PC-3 (cell line): ENCODE results near the gene WNT3. TPM values are rescaled to one million over a fixed set of nuclear protein-coding genes. Genes with fewer than 3 reads are reported as not detected.

Experiments
- ATAC-seq: fragments of 200-7000 bp; cut with Tn5 transposase; 2 replicates; pipeline ENCODE4 v1.9.1; 2020; ENCODE audit warnings: mild to moderate bottlenecking, moderate library complexity
- BruUV-seq: library from RNA; stranded (reverse); fragments of 400-500 nt; replicated peaks from 2 replicates; lab custom pipeline; 2021; lab: Mats Ljungman, UMichigan
- CTCF ChIA-PET: fragments of 300-600 bp; sonication (Branson Sonifier 250); formaldehyde crosslinking; loops from one replicate; lab custom pipeline; 2022; ENCODE audit warnings: antibody characterized with exemption; lab: Charles Lee
- POLR2A ChIA-PET: fragments of 300-600 bp; sonication (Branson Sonifier 250); formaldehyde crosslinking; loops from one replicate; lab custom pipeline; 2022; ENCODE audit warnings: antibody characterized with exemption; ENCODE audit not compliant: unreplicated experiment; lab: Charles Lee
- DNase-seq: peaks from one replicate; pipeline ENCODE4 v3.0.0-alpha.2; 2015
- H2AFZ ChIP-seq: fragments of 300-600 bp; sonication (generic); 2 replicates; pipeline ENCODE4 v1.6.0; 2016; ENCODE audit warnings: antibody characterized with exemption, low read length
- H3F3A ChIP-seq: fragments of 300-600 bp; sonication (generic); one replicate; pipeline ENCODE4 v1.6.0; 2017; ENCODE audit warnings: antibody characterized with exemption, low read length, control low read depth, mild to moderate bottlenecking; ENCODE audit not compliant: unreplicated experiment
- H3K27ac ChIP-seq: fragments of 300-600 bp; sonication (generic); 2 replicates; pipeline ENCODE4 v1.5.1; 2016; ENCODE audit warnings: mild to moderate bottlenecking, low read length
- H3K27me3 ChIP-seq: fragments of 300-600 bp; sonication (generic); 2 replicates; pipeline ENCODE4 v1.6.1; 2016; ENCODE audit warnings: low read length, mixed read lengths
- H3K36me3 ChIP-seq: fragments of 300-600 bp; sonication (generic); 2 replicates; pipeline ENCODE4 v1.6.1; 2016; ENCODE audit warnings: low read depth, mixed run types, low read length, mixed read lengths
- H3K4me1 ChIP-seq: fragments of 300-600 bp; sonication (generic); 2 replicates; pipeline ENCODE4 v1.5.1; 2016; ENCODE audit warnings: low read length; ENCODE audit not compliant: insufficient read depth
- H3K4me2 ChIP-seq: fragments of 300-600 bp; sonication (generic); 2 replicates; pipeline ENCODE4 v1.6.0; 2016; ENCODE audit warnings: low read length
- H3K4me3 ChIP-seq: fragments of 300-600 bp; sonication (generic); 2 replicates; pipeline ENCODE4 v1.5.1; 2016; ENCODE audit warnings: mild to moderate bottlenecking, low read length, mixed read lengths
- H3K79me2 ChIP-seq: fragments of 300-600 bp; sonication (generic); 2 replicates; pipeline ENCODE4 v1.6.1; 2017; ENCODE audit warnings: low read length, mixed read lengths
- H3K9ac ChIP-seq: fragments of 300-600 bp; sonication (generic); 2 replicates; pipeline ENCODE4 v1.6.0; 2016; ENCODE audit warnings: mild to moderate bottlenecking, low read length
- H3K9me2 ChIP-seq: fragments of 300-600 bp; sonication (generic); replicated peaks from 2 replicates; pipeline ENCODE4 v1.6.1; 2016; ENCODE audit warnings: mixed run types, low read length, mixed read lengths
- H3K9me3 ChIP-seq: fragments of 300-600 bp; sonication (generic); 2 replicates; pipeline ENCODE4 v1.6.1; 2016; ENCODE audit warnings: low read length, mixed read lengths
- H4K20me1 ChIP-seq: fragments of 300-600 bp; sonication (generic); 2 replicates; pipeline ENCODE4 v1.6.1; 2016; ENCODE audit warnings: low read length, mixed read lengths
- EZH2 ChIP-seq: fragments of 300-600 bp; sonication (generic); IDR thresholded peaks from one replicate; pipeline ENCODE4 v1.6.1; 2017; ENCODE audit warnings: antibody characterized with exemption, mild to moderate bottlenecking, low read length; ENCODE audit not compliant: unreplicated experiment
- EZH2phosphoT487 ChIP-seq: fragments of 300-600 bp; sonication (generic); IDR thresholded peaks from 2 replicates; pipeline ENCODE4 v1.6.1; 2018; ENCODE audit warnings: mild to moderate bottlenecking, antibody characterized with exemption, low read length, borderline replicate concordance
- intact Hi-C: fragments of 100-400 bp; cut with micrococcal nuclease; formaldehyde crosslinking; loops from 2 replicates; pipeline ENCODE4 v1.9.0; 2023
- total RNA-seq: library from RNA; depleted of rRNA; stranded (reverse); fragments of >200 nt; gene quantifications from 2 replicates; pipeline ENCODE4 v1.2.3, GENCODE V29; 2014
- TF ChIP-seq, protein P1 (sequence below): fragments of 300-600 bp; sonication (generic); conservative IDR thresholded peaks from 2 replicates; pipeline ENCODE4 v1.5.1; 2017; ENCODE audit warnings: antibody characterized with exemption, low read depth, mild to moderate bottlenecking, low read length

WNT3 gene
- total RNA-seq, 1 experiment from 2014 or later: 4.9 TPM

DNA sequence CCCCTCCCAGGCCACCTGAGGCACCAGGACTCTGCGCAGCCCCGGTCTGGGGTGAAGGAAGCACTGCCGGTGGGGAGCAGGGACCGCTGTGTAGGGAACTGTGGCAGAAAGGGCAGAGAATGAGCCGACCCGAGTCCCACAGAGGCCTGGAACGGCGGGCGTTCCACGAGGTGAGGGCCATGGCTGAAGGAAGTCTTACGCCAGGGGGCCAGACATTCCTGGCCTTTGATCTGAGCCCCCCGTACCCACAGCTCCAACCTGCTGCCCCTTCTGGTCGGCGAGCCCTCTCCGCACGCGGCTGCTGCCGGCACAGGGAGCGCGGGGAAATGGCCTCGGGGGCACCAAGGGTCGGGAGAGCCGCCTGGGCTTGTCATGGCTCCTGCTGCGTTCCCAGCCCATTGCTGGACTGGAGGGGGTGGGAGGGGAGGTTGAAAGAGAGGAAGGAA lies 1.4 kb upstream of the WNT3 start:
- Histone ChIP-seq H3F3A (no peaks in the 10 kb centered on the region), H3K27ac (no peak overlapping the region), H2AFZ (no peak overlapping the region), H3K9ac (no peak overlapping the region), H3K4me3 (no peak overlapping the region), H3K9me3 (no peaks in the 10 kb centered on the region), H3K36me3 (no peaks in the 10 kb centered on the region), H4K20me1 (no peaks in the 10 kb centered on the region), H3K27me3 (0 out of 2 replicates have a peak, but pooled peaks cover 10% of the 10 kb centered on the region), H3K9me2 (no peaks in the 10 kb centered on the region), H3K4me2 (no peak overlapping the region), H3K79me2 (no peaks in the 10 kb centered on the region), H3K4me1 (no peaks in the 10 kb centered on the region)
- POLR2A ChIA-PET: no interaction called here
- ATAC-seq (no peak), DNase-seq (no peak)
- intact Hi-C loops: no loop called here
- TF ChIP-seq EZH2phosphoT487: no peak
- no peak for TF ChIP-seq EZH2
- TF ChIP-seq, protein P1, sequence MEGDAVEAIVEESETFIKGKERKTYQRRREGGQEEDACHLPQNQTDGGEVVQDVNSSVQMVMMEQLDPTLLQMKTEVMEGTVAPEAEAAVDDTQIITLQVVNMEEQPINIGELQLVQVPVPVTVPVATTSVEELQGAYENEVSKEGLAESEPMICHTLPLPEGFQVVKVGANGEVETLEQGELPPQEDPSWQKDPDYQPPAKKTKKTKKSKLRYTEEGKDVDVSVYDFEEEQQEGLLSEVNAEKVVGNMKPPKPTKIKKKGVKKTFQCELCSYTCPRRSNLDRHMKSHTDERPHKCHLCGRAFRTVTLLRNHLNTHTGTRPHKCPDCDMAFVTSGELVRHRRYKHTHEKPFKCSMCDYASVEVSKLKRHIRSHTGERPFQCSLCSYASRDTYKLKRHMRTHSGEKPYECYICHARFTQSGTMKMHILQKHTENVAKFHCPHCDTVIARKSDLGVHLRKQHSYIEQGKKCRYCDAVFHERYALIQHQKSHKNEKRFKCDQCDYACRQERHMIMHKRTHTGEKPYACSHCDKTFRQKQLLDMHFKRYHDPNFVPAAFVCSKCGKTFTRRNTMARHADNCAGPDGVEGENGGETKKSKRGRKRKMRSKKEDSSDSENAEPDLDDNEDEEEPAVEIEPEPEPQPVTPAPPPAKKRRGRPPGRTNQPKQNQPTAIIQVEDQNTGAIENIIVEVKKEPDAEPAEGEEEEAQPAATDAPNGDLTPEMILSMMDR: no peak
- CTCF ChIA-PET: no interaction called here
- BruUV-seq: no TSS peak

DNA sequence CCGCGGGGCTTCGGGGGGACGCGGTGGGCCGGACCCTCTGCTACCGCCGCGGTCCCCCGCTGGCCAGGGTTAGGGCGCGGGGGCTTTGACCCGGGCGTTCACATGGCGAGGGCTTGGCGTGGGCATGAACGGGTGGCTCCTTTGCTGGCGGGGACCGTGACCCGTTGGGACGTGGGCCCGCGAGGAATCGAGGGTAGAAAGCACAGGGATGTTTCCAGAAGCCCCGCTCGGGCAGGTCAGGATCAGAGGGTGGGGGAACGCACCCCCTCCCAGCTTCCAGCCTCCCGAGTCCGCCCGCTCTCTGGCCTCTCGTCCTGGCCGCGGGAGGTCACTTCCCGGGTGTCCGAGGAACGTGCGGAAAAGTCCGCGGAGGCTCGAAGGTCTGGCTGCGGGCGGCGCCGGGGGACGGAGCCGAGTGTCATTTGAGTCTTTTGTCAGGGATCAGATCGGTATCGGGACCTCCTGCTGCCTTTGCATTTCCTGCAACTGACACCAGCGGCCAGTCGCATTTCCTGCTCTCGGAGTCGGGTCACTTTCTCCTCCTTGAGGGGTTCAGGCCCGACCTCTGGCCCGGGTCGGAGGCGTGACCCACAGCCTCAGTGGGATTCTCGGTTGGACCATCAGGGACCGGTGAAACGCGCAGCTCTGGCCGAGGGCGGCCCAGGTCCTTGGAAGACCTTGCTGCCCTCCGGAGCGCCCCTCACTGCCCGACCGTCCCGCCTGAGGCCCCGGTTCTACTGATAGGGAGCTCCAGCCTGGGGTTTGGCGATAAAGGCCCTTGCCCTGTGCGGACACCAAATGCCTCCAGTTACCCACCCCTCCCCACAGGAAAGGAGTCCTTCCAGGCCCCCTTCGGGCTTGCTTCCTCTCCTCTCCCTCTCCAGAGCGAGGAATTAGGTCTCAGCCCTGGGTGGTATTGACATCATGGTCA lies 702 bp upstream of the WNT3 start:
- TF ChIP-seq EZH2phosphoT487: no peak
- TF ChIP-seq, protein P1: no peak
- no peak for TF ChIP-seq EZH2
- no peak overlapping the region for H3K4me3 ChIP-seq
- DNase-seq (no peak), ATAC-seq (no peak)
- no peak overlapping the region for H3K27ac ChIP-seq
- no peaks in the 10 kb centered on the region for H3K9me3 ChIP-seq
- no peak overlapping the region for H3K9ac ChIP-seq
- no peaks in the 10 kb centered on the region for H3K9me2 ChIP-seq
- no TSS peak for BruUV-seq
- no peaks in the 10 kb centered on the region for H3K4me1 ChIP-seq
- H4K20me1 ChIP-seq: no peaks in the 10 kb centered on the region
- no peaks in the 10 kb centered on the region for H3K36me3 ChIP-seq
- no peak overlapping the region for H2AFZ ChIP-seq
- no peaks in the 10 kb centered on the region for H3F3A ChIP-seq
- POLR2A ChIA-PET: no interaction called here
- H3K27me3 ChIP-seq: 0 out of 2 replicates have a peak, but pooled peaks cover 10% of the 10 kb centered on the region
- CTCF ChIA-PET: no interaction called here
- no peak overlapping the region for H3K4me2 ChIP-seq
- H3K79me2 ChIP-seq: no peaks in the 10 kb centered on the region
- intact Hi-C loops: no loop called here

DNA sequence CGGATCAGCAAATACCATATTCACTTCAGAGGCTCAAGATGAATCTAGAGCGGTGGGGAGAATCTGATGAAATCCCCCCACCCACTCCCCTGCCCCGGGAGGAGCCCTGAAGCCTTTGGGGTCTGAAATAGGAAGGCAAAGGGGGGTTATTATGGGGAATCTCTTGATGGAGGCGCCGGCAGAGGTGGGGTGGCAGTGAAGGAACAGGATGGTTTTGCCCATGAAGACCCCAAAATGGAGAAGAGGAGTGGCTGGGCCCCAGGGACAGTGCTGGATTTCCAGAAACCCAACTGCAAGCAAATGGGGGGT lies 637 bp downstream of the WNT3 start:
- intact Hi-C loops: no loop called here
- H3K9ac ChIP-seq: no peak overlapping the region
- no peaks in the 10 kb centered on the region for H3K9me2 ChIP-seq
- no peaks in the 10 kb centered on the region for H3F3A ChIP-seq
- BruUV-seq: no TSS peak
- no peaks in the 10 kb centered on the region for H3K9me3 ChIP-seq
- H3K4me2 ChIP-seq: no peak overlapping the region
- no peak for ATAC-seq
- POLR2A ChIA-PET: no interaction called here
- H4K20me1 ChIP-seq: no peaks in the 10 kb centered on the region
- no peak overlapping the region for H3K27ac ChIP-seq
- TF ChIP-seq EZH2 (no peak), EZH2phosphoT487 (no peak)
- TF ChIP-seq, protein P1: no peak
- H3K79me2 ChIP-seq: no peaks in the 10 kb centered on the region
- DNase-seq: no peak
- no peak overlapping the region for H2AFZ ChIP-seq
- H3K4me1 ChIP-seq: no peaks in the 10 kb centered on the region
- no peaks in the 10 kb centered on the region for H3K36me3 ChIP-seq
- H3K4me3 ChIP-seq: no peak overlapping the region
- CTCF ChIA-PET: no interaction called here
- 0 out of 2 replicates have a peak, but pooled peaks cover 10% of the 10 kb centered on the region for H3K27me3 ChIP-seq
